Stomach (tissue), 4 donors: ENCODE data around the gene GLIS2.

ENCODE experiments used
- CTCF ChIP-seq, 7 experiments: fragments of 450-650 bp in 4 of 7; fragments of 200-600 bp in 3 of 7; sonication (generic) in 3 of 7; IDR thresholded peaks; one replicate each; pipeline ENCODE4 v1.5.1; 2016 to 2019; ENCODE audit warnings: antibody characterized with exemption in 7 of 7, control low read depth in 2 of 7, mild to moderate bottlenecking in 1 of 7
- POLR2A ChIP-seq, 4 donors: fragments of 450-650 bp; IDR thresholded peaks; one replicate each; pipeline ENCODE4 v1.6.1; 2016; ENCODE audit warnings: antibody characterized with exemption in 4 of 4, control low read depth in 2 of 4, mild to moderate bottlenecking in 1 of 4, moderate library complexity in 1 of 4

- TF ChIP-seq POLR2A (IDR thresholded peaks at IDR 0.05) (no peak), CTCF (IDR thresholded peaks at IDR 0.05) (no peak)
These were observed 56.9 kb downstream of the GLIS2 start for GRCh38 chr16:4372578-4373355.
